GM19099 (cell line): ENCODE data around the gene PTPRQ.

Experiments used
- POLR2A ChIP-seq: IDR thresholded peaks from 3 replicates; pipeline ENCODE4 v1.6.1; 2011; ENCODE audit warnings: low read depth; ENCODE audit not compliant: insufficient read length; ENCODE audit errors: extremely low read depth

The PTPRQ gene

GRCh38 chr12:80698847-80699542 lies 255.0 kb downstream of the PTPRQ start:
- TF ChIP-seq POLR2A = no peak

DNA sequence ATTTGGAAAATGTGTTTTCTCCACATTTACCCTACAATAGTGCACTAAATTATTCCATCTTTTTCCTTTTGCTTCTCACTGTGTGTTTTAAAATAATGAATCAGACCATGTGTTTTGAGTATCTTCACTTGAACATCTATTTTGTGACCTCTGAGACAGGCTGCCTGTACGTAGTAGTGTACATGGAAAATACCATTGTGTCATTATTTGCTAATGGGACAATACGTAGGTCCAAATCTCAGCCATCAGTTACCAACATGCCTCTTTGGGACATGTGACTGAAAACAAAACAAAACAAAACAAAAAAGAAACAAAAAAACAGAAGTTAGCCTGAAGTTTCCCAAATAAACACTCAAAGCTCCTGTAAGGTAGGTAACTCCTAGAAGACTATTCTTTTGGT lies 256.3 kb downstream of the PTPRQ start:
- TF ChIP-seq POLR2A = no peak

DNA sequence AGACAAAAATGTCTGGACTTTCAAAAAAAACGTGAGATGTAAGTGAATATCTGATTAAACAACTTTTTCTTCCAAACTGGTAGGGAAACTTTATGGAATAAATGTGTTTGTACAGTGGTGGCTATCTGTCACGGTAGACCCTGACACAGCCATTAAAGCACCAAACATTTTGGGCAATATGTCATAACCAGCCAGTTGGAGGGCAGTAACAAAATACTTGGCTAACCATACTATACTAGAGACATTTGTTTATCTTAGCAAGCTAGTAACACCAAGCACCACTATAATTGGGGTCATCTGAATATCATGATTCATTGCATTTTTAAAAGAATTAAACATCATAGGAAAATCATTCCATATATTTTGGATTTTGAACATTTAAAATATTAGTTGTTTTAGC lies 257.4 kb downstream of the PTPRQ start:
- TF ChIP-seq POLR2A = no peak

- TF ChIP-seq POLR2A = no peak
Observed at GRCh38 chr12:80702889-80703805, 259.1 kb downstream of the PTPRQ start.

- TF ChIP-seq POLR2A = no peak
Observed at GRCh38 chr12:80704420-80704819, 260.4 kb downstream of the PTPRQ start.

DNA sequence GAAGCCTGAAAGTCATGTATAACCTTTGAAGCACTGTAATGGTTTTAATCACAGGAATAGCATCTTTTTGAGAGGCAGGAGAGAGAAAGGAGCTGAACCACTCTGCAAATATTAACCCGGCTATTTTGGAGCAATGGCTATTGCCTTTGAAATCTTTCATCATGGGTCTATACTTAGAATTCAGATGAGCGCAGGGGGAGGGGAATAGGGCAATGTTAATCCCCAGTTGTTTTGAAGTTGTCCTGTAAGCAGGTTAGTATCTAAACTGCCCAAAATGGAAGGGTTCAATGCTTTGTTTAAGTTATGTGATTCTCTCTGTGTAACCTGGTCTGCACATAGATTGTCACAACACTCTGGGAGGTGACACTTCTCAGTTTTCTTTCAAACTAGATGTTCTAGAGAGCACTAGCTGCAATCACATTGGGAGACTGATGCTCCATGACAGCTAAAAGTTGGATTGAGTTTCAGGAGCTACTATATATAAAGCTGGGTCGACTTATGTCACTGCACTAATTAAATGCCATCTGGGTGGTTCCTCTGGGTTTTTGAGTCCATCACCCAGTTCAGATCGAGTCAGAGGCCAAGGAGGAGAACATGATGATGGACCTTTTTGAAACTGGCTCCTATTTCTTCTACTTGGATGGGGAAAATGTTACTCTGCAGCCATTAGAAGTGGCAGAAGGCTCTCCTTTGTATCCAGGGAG lies 263.2 kb downstream of the PTPRQ start, which contains the start of gene MYF6:
TSS of gene MYF6 (plus strand) at position 509 of the 704 bp plus-strand sequence. CDS start at position 595, 86 bp downstream.
- TF ChIP-seq POLR2A = no peak

- no peak for TF ChIP-seq POLR2A
Observed at GRCh38 chr12:80707830-80708258, 263.8 kb downstream of the PTPRQ start.

DNA sequence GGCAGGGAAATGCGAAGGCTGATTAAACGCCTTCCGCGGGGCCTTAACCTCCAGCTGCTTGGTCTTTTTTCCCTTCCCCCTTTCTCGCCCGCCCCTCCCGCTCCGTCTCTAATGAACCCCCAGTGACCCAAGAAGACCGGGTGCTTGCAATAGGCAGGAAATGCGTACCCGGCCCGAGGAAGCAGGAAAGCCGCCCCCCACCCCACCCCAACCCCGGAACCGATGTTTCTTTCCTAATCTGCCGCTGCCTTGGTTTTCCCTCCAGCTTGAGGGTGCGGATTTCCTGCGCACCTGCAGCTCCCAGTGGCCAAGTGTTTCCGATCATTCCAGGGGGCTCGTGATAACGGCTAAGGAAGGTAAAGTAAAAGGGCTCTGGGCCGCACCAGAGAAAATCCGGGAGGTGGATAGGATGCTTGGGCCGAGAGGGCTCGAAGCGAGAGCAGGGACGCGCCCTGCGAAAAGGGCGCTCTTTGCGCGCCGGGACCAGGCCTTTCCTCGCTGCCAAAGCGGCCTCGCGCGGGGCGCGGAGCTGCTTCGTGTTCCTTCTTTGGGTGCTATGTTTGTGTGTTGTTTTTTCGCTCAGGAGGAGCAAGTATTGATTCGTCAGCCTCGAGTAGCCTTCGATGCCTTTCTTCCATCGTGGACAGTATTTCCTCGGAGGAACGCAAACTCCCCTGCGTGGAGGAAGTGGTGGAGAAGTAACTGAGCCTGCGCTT lies 264.4 kb downstream of the PTPRQ start:
- TF ChIP-seq POLR2A = no peak

DNA sequence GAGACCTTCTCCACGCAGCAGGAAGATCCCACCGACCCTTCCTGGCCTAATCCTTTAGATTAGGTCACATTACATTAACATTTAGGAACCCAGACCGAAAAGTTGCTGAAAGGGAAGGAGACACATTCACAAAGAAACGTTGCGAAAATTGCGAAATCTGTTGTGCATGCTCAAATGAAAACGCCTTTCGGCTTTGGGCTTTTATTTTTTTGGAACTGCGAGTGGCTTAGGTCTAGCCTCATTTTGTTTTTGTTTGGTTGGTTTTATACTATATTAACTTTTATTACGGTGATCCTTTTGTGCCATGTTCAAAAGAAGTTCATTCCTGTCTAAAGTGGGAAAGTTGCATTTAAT lies 264.9 kb downstream of the PTPRQ start:
- TF ChIP-seq POLR2A = no peak

DNA sequence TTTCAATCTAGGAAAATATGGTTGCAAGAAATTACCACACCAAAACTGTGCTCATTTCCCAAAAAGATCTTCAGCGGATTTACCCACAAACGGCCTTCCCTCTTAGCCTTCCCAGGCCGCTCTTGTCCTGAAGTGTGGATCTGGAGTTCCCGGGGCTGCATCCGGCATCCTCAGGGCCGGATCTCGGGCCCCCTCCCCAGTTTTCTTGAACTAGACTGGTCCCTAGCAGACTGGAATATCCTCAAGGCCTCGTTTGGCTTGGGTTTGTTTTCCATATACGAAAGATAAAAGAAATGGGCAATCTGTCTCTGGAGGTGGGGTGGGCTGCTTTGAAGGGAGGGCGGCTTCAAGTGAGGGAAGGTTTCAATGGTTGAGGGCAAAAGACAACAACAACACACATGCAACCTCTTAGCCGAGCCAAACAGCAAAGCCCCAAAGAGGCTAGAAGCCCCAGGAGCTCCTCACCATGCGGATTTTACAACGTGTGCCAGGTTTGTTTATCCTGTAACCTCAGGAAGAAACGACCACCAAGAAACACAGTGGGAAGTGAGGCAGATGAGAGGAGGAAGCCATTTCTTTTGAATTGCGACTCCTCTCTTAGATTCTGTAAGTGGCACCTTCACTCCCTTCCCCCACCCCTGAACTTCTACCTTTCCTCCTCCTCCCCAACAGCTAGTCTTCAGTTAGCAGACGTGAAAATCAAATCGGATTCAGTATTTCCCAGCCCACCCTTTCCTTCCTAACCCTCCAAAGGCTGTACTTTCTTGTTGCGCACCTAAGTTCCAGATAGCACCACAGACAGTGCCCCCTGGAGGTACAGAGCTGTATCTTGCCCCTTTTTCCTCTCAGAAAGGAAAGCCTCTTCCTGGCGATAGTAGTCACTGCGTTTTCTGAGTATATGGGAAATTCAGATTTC lies 266.0 kb downstream of the PTPRQ start:
- TF ChIP-seq POLR2A = no peak

DNA sequence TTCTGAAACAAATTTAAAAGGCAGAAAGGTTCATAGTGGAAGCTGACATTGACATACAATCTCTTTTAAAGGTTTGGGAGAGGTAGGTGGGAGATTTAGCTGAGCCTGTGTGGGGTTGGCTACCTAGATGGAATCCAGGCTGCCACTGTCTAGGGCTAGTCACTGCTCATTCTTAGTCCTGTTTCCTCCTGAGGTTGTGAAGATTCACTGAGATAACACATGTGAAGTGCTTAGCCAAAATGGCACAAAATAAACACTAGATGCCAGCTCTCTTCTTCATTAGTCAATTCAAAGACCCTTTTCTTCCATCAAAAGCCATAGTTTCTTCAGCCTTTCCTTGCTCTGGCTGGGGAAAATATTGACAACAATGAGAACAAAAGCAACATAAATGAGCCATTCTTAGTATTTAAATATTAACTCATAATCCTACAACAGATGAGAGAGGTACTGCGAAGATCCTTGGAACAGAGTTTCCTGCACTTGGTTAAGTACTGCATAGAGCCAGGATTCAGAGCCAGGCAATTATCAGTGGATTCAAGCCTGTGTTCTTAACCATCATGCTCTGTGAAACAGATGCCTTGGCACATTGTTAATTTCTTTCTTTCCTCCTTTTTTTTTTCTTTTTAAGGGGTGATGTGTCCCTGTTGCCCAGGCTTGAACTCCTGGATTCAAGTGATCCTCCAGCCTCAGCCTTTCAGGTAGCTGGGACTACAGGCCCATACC lies 266.9 kb downstream of the PTPRQ start:
- no peak for TF ChIP-seq POLR2A

DNA sequence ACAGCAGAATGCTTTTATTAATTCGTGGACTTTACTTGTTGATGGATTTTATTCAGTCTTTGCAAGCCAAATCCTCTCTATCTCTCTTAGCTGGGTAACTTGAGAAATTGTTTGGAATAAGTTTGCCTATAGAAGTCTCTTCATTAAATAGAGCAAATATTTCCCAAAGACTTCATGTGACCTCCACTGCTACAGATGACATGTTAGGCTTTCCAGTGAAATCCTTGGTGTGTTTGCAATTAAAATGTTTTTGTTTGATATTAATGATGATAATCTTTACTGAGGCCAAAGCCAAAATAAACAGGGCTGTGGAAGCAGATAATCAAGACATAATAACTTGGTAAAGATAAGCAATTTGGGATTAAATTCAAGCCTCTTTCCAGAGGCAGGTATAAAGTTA lies 267.8 kb downstream of the PTPRQ start:
- no peak for TF ChIP-seq POLR2A

DNA sequence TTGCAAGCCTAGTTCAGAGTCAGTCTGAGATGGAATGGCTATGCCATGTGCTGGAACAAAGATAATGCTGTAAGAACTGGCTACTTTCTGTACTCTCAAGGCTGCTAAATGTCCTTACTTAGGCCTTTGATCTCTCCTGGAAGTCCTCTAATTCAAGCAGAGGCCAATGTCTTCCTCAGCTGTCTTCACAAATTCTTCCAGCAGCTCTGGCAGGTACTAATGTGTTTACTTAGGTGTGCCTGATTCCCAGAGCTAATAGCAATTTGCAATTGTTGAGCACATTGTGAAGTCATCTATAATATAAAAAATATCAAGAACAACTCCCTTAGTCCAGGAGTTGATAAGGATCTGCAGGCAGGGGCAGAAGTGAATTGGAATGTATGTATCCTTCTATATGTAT lies 268.8 kb downstream of the PTPRQ start:
- no peak for TF ChIP-seq POLR2A
